Adipose tissue (tissue), 3 donors: ENCODE measurements around the gene MAP3K19. TPM values are rescaled to one million over a fixed set of nuclear protein-coding genes. Genes with fewer than 3 reads are reported as not detected.

Experiments
- H3K27ac ChIP-seq: one replicate; pipeline ENCODE4 v1.5.1; 2013; ENCODE audit warnings: low read depth, low read length
- WGBS, 3 donors: extraction: QIAGEN DNeasy Blood & Tissue Kit; methylation state at CpG; one replicate each; pipeline ENCODE4 v1.1.7; 2013; 5-methylcytosine and 5-hydroxymethylcytosine counted together
- polyA plus RNA-seq, 3 donors: library from polyadenylated mRNA; stranded (reverse); fragments of 200-250 nt; gene quantifications; one replicate each; pipeline ENCODE4 v1.2.3, GENCODE V29; 2013
- donor health status: healthy with polysubstance abuse.
- donor health status: Bipolar disorder and iron deficiency.
- donor health status: healthy.

Gene MAP3K19
- polyA plus RNA-seq, 3 donors, result not detected

GRCh38 chr2:134917360-134917865 is 129.8 kb downstream of the MAP3K19 start:
- 15 to 37% (median 33%) methylated on average over 16 of the region's 16 CpGs for WGBS, 3 donors
- no peak overlapping the region for H3K27ac ChIP-seq

Other genes with a start within 250 kb of the MAP3K19 start
- gene ACMSD, start 208.8 kb downstream of the MAP3K19 start, polyA plus RNA-seq, result under 1 TPM in 1 of 3 donors, not detected in 2; 0.18 TPM
- gene CCNT2, start 128.6 kb downstream of the MAP3K19 start, polyA plus RNA-seq, result 1 to 10 TPM; 6.0 to 8.9 (median 7.3) TPM
- gene RAB3GAP1, start 4.8 kb upstream of the MAP3K19 start, polyA plus RNA-seq, result 10 to 100 TPM; 17.3 to 19.9 (median 18.3) TPM